SK-N-SH treated with all-trans-retinoic acid at 6 μM for 48 hours (cell line): ENCODE results near the gene UGGT2.

Source experiments
- ATAC-seq: fragments of 200-7000 bp; cut with Tn5 transposase; 3 replicates; pipeline ENCODE4 v1.9.1; 2020; ENCODE audit warnings: mild to moderate bottlenecking, moderate library complexity
- ARNTL ChIP-seq: fragments of 450-650 bp; formaldehyde crosslinking; IDR thresholded peaks from 2 replicates; pipeline ENCODE4 v1.5.0; 2020; ENCODE audit warnings: low read depth, mild to moderate bottlenecking, moderate library complexity, borderline replicate concordance
- BACH2 ChIP-seq: fragments of 250-450 bp; sonication (Bioruptor Pico); IDR thresholded peaks from 2 replicates; pipeline ENCODE4 v1.9.0; 2021; ENCODE audit warnings: mild to moderate bottlenecking, borderline replicate concordance
- CREB5 ChIP-seq: fragments of 250-450 bp; sonication (Bioruptor Pico); IDR thresholded peaks from 2 replicates; pipeline ENCODE4 v1.5.1; 2020; ENCODE audit warnings: low read depth, mild to moderate bottlenecking, moderate library complexity
- CSDC2 ChIP-seq: fragments of 250-450 bp; sonication (Bioruptor Pico); IDR thresholded peaks from 2 replicates; pipeline ENCODE4 v1.5.0; 2020; ENCODE audit warnings: mild to moderate bottlenecking, moderate library complexity
- CSRNP3 ChIP-seq: fragments of 250-450 bp; sonication (Bioruptor Pico); IDR thresholded peaks from 2 replicates; pipeline ENCODE4 v1.5.1; 2021; ENCODE audit warnings: mild to moderate bottlenecking, moderate library complexity
- ESRRG ChIP-seq: fragments of 250-450 bp; sonication (Bioruptor Pico); IDR thresholded peaks from 2 replicates; pipeline ENCODE4 v1.6.1; 2021; ENCODE audit warnings: mild to moderate bottlenecking
- GLIS3 ChIP-seq: fragments of 250-450 bp; sonication (Bioruptor Pico); IDR thresholded peaks from 2 replicates; pipeline ENCODE4 v1.5.0; 2020; ENCODE audit warnings: mild to moderate bottlenecking, moderate library complexity
- ISL1 ChIP-seq: fragments of 250-450 bp; sonication (Bioruptor Pico); IDR thresholded peaks from 2 replicates; pipeline ENCODE4 v2.1.2; 2022; ENCODE audit warnings: mild to moderate bottlenecking, moderate library complexity
- OSR1 ChIP-seq: fragments of 250-450 bp; sonication (Bioruptor Pico); IDR thresholded peaks from 2 replicates; pipeline ENCODE4 v1.8.0; 2022; ENCODE audit warnings: moderate library complexity, mild to moderate bottlenecking, inconsistent platforms
- PATZ1 ChIP-seq: fragments of 250-450 bp; sonication (Bioruptor Pico); IDR thresholded peaks from 2 replicates; pipeline ENCODE4 v1.8.0; 2020; ENCODE audit warnings: mild to moderate bottlenecking, moderate library complexity, borderline replicate concordance
- POU6F1 ChIP-seq: fragments of 250-450 bp; sonication (Bioruptor Pico); IDR thresholded peaks from 2 replicates; pipeline ENCODE4 v1.8.0; 2021; ENCODE audit warnings: low read depth, mild to moderate bottlenecking, moderate library complexity, borderline replicate concordance
- PPARA ChIP-seq: fragments of 250-450 bp; sonication (Bioruptor Pico); IDR thresholded peaks from 2 replicates; pipeline ENCODE4 v1.5.0; 2020; ENCODE audit warnings: mild to moderate bottlenecking, borderline replicate concordance
- RARB ChIP-seq: fragments of 250-450 bp; sonication (Bioruptor Pico); IDR thresholded peaks from 2 replicates; pipeline ENCODE4 v1.8.0; 2021; ENCODE audit warnings: mild to moderate bottlenecking, moderate library complexity
- SNAI2 ChIP-seq: fragments of 250-450 bp; sonication (Bioruptor Pico); IDR thresholded peaks from 2 replicates; pipeline ENCODE4 v1.5.0; 2020; ENCODE audit warnings: mild to moderate bottlenecking, moderate library complexity
- TCF4 ChIP-seq: fragments of 250-450 bp; sonication (Bioruptor Pico); IDR thresholded peaks from 2 replicates; pipeline ENCODE4 v1.8.0; 2021; ENCODE audit warnings: mild to moderate bottlenecking, moderate library complexity, borderline replicate concordance
- TOX ChIP-seq: fragments of 250-450 bp; sonication (Bioruptor Pico); IDR thresholded peaks from 2 replicates; pipeline ENCODE4 v1.8.0; 2021; ENCODE audit warnings: mild to moderate bottlenecking, moderate library complexity, borderline replicate concordance
- TSHZ2 ChIP-seq: fragments of 250-450 bp; sonication (Bioruptor Pico); IDR thresholded peaks from 2 replicates; pipeline ENCODE4 v1.5.0; 2020; ENCODE audit warnings: mild to moderate bottlenecking, moderate library complexity
- ZC3H10 ChIP-seq: fragments of 250-450 bp; sonication (Bioruptor Pico); IDR thresholded peaks from 2 replicates; pipeline ENCODE4 v1.5.1; 2021; ENCODE audit warnings: mild to moderate bottlenecking, moderate library complexity
- ZFP30 ChIP-seq: fragments of 450-650 bp; formaldehyde crosslinking; IDR thresholded peaks from 2 replicates; pipeline ENCODE4 v1.5.0; 2022; ENCODE audit warnings: mild to moderate bottlenecking, moderate library complexity
- ZNF565 ChIP-seq: fragments of 450-650 bp; formaldehyde crosslinking; conservative IDR thresholded peaks from 2 replicates; pipeline ENCODE4 v1.5.0; 2020; ENCODE audit warnings: low read depth, mild to moderate bottlenecking, moderate library complexity
- ZNF70 ChIP-seq: fragments of 450-650 bp; formaldehyde crosslinking; IDR thresholded peaks from 2 replicates; pipeline ENCODE4 v1.5.0; 2020; ENCODE audit warnings: mild to moderate bottlenecking, moderate library complexity
- ZNF8 ChIP-seq: fragments of 450-650 bp; formaldehyde crosslinking; IDR thresholded peaks from 2 replicates; pipeline ENCODE4 v1.5.0; 2020; ENCODE audit warnings: mild to moderate bottlenecking, moderate library complexity

UGGT2 gene

GRCh38 chr13:95955255-95955654, 97.9 kb downstream of the UGGT2 start:
- no peak for ATAC-seq
- TF ChIP-seq CSRNP3 (CRISPR knock-in tag) (no peak), ZNF70 (CRISPR knock-in tag) (no peak), PATZ1 (CRISPR knock-in tag) (no peak), ARNTL (CRISPR knock-in tag) (no peak), CSDC2 (CRISPR knock-in tag) (no peak), RARB (CRISPR knock-in tag) (no peak), PPARA (CRISPR knock-in tag) (no peak), ZFP30 (no peak), POU6F1 (CRISPR knock-in tag) (no peak)

GRCh38 chr13:95954266-95954665, 98.9 kb downstream of the UGGT2 start:
- TF ChIP-seq ZNF8 (CRISPR knock-in tag), result no peak
- no peak for TF ChIP-seq RARB (CRISPR knock-in tag)
- TF ChIP-seq CREB5 (CRISPR knock-in tag), result no peak
- TF ChIP-seq ESRRG, result no peak
- TF ChIP-seq TSHZ2 (CRISPR knock-in tag), result no peak
- no peak for TF ChIP-seq ARNTL (CRISPR knock-in tag)
- TF ChIP-seq BACH2 (CRISPR knock-in tag), result no peak
- no peak for TF ChIP-seq POU6F1 (CRISPR knock-in tag)
- no peak for TF ChIP-seq ZNF565 (CRISPR knock-in tag)
- TF ChIP-seq ZFP30, result no peak
- TF ChIP-seq SNAI2 (CRISPR knock-in tag), result no peak
- TF ChIP-seq TOX (CRISPR knock-in tag), result no peak
- no peak for TF ChIP-seq OSR1 (CRISPR knock-in tag)
- no peak for TF ChIP-seq GLIS3 (CRISPR knock-in tag)
- TF ChIP-seq ISL1 (CRISPR knock-in tag), result no peak
- no peak for TF ChIP-seq ZC3H10 (CRISPR knock-in tag)
- no peak for TF ChIP-seq PPARA (CRISPR knock-in tag)
- no peak for TF ChIP-seq CSDC2 (CRISPR knock-in tag)
- TF ChIP-seq PATZ1 (CRISPR knock-in tag), result no peak
- no peak for TF ChIP-seq TCF4 (CRISPR knock-in tag)
- ATAC-seq, result no peak
